Measurements from ENCODE around the gene WNT5B.

- no peak for TF ChIP-seq POLR2A (IDR thresholded peaks at IDR 0.05)
- TF ChIP-seq, protein P1, sequence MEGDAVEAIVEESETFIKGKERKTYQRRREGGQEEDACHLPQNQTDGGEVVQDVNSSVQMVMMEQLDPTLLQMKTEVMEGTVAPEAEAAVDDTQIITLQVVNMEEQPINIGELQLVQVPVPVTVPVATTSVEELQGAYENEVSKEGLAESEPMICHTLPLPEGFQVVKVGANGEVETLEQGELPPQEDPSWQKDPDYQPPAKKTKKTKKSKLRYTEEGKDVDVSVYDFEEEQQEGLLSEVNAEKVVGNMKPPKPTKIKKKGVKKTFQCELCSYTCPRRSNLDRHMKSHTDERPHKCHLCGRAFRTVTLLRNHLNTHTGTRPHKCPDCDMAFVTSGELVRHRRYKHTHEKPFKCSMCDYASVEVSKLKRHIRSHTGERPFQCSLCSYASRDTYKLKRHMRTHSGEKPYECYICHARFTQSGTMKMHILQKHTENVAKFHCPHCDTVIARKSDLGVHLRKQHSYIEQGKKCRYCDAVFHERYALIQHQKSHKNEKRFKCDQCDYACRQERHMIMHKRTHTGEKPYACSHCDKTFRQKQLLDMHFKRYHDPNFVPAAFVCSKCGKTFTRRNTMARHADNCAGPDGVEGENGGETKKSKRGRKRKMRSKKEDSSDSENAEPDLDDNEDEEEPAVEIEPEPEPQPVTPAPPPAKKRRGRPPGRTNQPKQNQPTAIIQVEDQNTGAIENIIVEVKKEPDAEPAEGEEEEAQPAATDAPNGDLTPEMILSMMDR (IDR thresholded peaks at IDR 0.05) = no peak
- no peak for TF ChIP-seq EP300 (IDR thresholded peaks at IDR 0.05)
Measured at GRCh38 chr12:1591034-1591433, 38.0 kb upstream of the WNT5B start.

All from ovary (tissue), 3 donors.